Neural progenitor cell (in vitro differentiated cells): ENCODE data around the gene SELENOH.

Source experiments
- CTCF ChIP-seq: fragments of 200-600 bp; sonication (generic); IDR thresholded peaks from 2 replicates; pipeline ENCODE4 v1.5.1; 2017; ENCODE audit warnings: antibody characterized with exemption, mild to moderate bottlenecking
- EZH2phosphoT487 ChIP-seq: fragments of 200-600 bp; sonication (generic); IDR thresholded peaks from 2 replicates; pipeline ENCODE4 v1.6.1; 2017; ENCODE audit warnings: antibody characterized with exemption

- peak; percentile 22 for TF ChIP-seq CTCF
- no peak for TF ChIP-seq EZH2phosphoT487
Observed at GRCh38 chr11:57700425-57700824, 40.9 kb upstream of the SELENOH start.
